ENCODE results near the gene KIF6. TPM values are rescaled to one million over a fixed set of nuclear protein-coding genes. Genes with fewer than 3 reads are reported as not detected.

Gene KIF6
- total RNA-seq, 1 donor from 2014 or later, result 2.7 TPM

- Mint-ChIP-seq H3K4me1 (peaks cover 2% of the 10 kb centered on the region), H3K36me3 (peaks cover under 1% of the 10 kb centered on the region), H3K4me3 (no peak overlapping the region), H3K27me3 (ENCODE audit: insufficient read depth, low read depth) (no peaks in the 10 kb centered on the region), H3K27ac (no peak overlapping the region), H3K9me3 (peaks cover 4% of the 10 kb centered on the region)
- H3F3A ChIP-seq (ENCODE audit: low read depth), result no peaks in the 10 kb centered on the region
- no peaks in the 10 kb centered on the region for H3K9me3 ChIP-seq (ENCODE audit: low read depth)
- H3K27me3 ChIP-seq, result no peaks in the 10 kb centered on the region
- no peak overlapping the region for H3K4me3 ChIP-seq
- H3K79me2 ChIP-seq (ENCODE audit: low read depth), result no peaks in the 10 kb centered on the region
- no peak for DNase-seq (ENCODE audit: low spot score)
- H4K20me1 ChIP-seq (ENCODE audit: low read depth), result no peaks in the 10 kb centered on the region
- H2AFZ ChIP-seq (replicated peaks), result no peak overlapping the region
- no peak overlapping the region for H3K4me2 ChIP-seq
- H3K36me3 ChIP-seq, result no peaks in the 10 kb centered on the region
- TF ChIP-seq EZH2 (IDR thresholded peaks at IDR 0.05), result no peak
- no peak for TF ChIP-seq CTCF (IDR thresholded peaks at IDR 0.05)
- no peak for TF ChIP-seq EZH2phosphoT487 (IDR thresholded peaks at IDR 0.05)
- peaks cover 6% of the 10 kb centered on the region for H3K4me1 ChIP-seq
- H3K27ac ChIP-seq, result no peak overlapping the region
- no peak overlapping the region for H3K9ac ChIP-seq
Observed at GRCh38 chr6:39449022-39449421, 276.2 kb downstream of the KIF6 start.

DNA sequence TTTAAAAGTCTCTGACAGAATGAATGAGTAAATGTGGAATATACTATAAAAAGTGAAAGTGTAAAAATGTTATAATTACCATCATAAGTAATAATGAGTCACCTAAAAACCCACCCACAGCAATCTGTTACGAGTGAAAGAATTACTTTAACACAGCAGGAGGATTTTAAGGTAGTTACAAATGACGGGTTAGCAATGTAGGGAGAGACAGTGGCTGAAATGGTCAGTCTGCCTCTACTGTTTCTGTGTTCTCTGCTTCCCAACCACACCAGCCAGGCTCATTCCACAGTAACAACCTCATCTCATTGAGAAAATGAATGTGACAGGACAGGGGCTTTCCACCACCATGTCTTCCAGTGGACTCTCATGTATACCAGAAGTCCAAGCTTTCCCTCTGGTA is 278.3 kb downstream of the KIF6 start:
- Mint-ChIP-seq H3K36me3 (no peaks in the 10 kb centered on the region), H3K27me3 (ENCODE audit: insufficient read depth, low read depth) (no peaks in the 10 kb centered on the region), H3K4me1 (peaks cover 2% of the 10 kb centered on the region), H3K9me3 (no peaks in the 10 kb centered on the region), H3K4me3 (no peak overlapping the region), H3K27ac (no peak overlapping the region)
- no peaks in the 10 kb centered on the region for H3K79me2 ChIP-seq (ENCODE audit: low read depth)
- TF ChIP-seq EZH2phosphoT487 (IDR thresholded peaks at IDR 0.05), result no peak
- no peak for TF ChIP-seq EZH2 (IDR thresholded peaks at IDR 0.05)
- TF ChIP-seq CTCF (IDR thresholded peaks at IDR 0.05), result no peak
- no peaks in the 10 kb centered on the region for H3F3A ChIP-seq (ENCODE audit: low read depth)
- H3K27ac ChIP-seq, result no peak overlapping the region
- no peaks in the 10 kb centered on the region for H3K27me3 ChIP-seq
- no peaks in the 10 kb centered on the region for H4K20me1 ChIP-seq (ENCODE audit: low read depth)
- no peaks in the 10 kb centered on the region for H3K36me3 ChIP-seq
- H3K4me3 ChIP-seq, result no peak overlapping the region
- no peak for DNase-seq (ENCODE audit: low spot score)
- H3K9me3 ChIP-seq (ENCODE audit: low read depth), result no peaks in the 10 kb centered on the region
- peaks cover 6% of the 10 kb centered on the region for H3K4me1 ChIP-seq
- no peak overlapping the region for H3K4me2 ChIP-seq
- no peak overlapping the region for H2AFZ ChIP-seq (replicated peaks)
- H3K9ac ChIP-seq, result no peak overlapping the region

GRCh38 chr6:39445667-39446066 is 279.5 kb downstream of the KIF6 start:
- H3K27me3 Mint-ChIP-seq (ENCODE audit: insufficient read depth, low read depth), result peaks cover 3% of the 10 kb centered on the region
- H2AFZ ChIP-seq (replicated peaks), result no peak overlapping the region
- H3K4me1 Mint-ChIP-seq, result peaks cover 2% of the 10 kb centered on the region
- H3K9me3 ChIP-seq (ENCODE audit: low read depth), result no peaks in the 10 kb centered on the region
- DNase-seq (ENCODE audit: low spot score), result no peak
- H3K27ac ChIP-seq, result no peak overlapping the region
- TF ChIP-seq CTCF (IDR thresholded peaks at IDR 0.05) (no peak), EZH2 (IDR thresholded peaks at IDR 0.05) (no peak), EZH2phosphoT487 (IDR thresholded peaks at IDR 0.05) (no peak)
- no peaks in the 10 kb centered on the region for H3F3A ChIP-seq (ENCODE audit: low read depth)
- H3K27ac Mint-ChIP-seq, result no peak overlapping the region
- H3K4me2 ChIP-seq, result no peak overlapping the region
- peaks cover 6% of the 10 kb centered on the region for H3K4me1 ChIP-seq
- no peaks in the 10 kb centered on the region for H3K9me3 Mint-ChIP-seq
- no peaks in the 10 kb centered on the region for H3K79me2 ChIP-seq (ENCODE audit: low read depth)
- H3K36me3 ChIP-seq, result no peaks in the 10 kb centered on the region
- H3K4me3 ChIP-seq, result no peak overlapping the region
- no peak overlapping the region for H3K9ac ChIP-seq
- no peaks in the 10 kb centered on the region for H3K27me3 ChIP-seq
- no peaks in the 10 kb centered on the region for H3K36me3 Mint-ChIP-seq
- no peaks in the 10 kb centered on the region for H4K20me1 ChIP-seq (ENCODE audit: low read depth)
- no peak overlapping the region for H3K4me3 Mint-ChIP-seq

Data from neural progenitor cell (in vitro differentiated cells).